GM18508 (cell line): Measurements from ENCODE around the gene WWOX.
"Not testable (repeated sequence)": the region's sequence is repeated elsewhere in the genome, so short reads cannot be mapped to it uniquely, and the experiment has no call there.

Source experiments
- ATAC-seq: cut with Tn5 transposase; IDR thresholded peaks from one replicate; pipeline ENCODE4 v1.9.1; 2021; ENCODE audit warnings: moderate number of reproducible peaks; ENCODE audit not compliant: insufficient read depth, unreplicated experiment

WWOX gene

DNA sequence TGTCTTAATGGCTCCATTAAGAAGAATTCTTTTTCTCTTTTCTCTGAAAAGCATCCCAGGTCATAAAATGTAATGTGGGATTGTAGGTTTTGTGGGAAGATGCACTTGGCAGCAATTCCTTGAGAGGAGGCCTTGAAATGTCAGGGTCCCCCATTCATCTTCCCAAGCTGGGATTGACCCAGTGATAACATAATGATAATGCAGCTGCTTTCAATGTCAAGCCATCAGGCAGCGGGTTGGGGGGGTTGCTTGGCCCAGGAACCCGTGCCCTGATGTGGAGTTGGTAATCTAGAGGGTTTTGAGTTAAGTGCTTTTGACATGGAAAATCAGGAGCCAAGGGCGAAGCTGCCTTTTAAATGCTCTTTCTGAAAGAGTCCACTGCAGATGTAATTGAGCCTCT lies 484.0 kb downstream of the WWOX start:
- no peak for ATAC-seq

DNA sequence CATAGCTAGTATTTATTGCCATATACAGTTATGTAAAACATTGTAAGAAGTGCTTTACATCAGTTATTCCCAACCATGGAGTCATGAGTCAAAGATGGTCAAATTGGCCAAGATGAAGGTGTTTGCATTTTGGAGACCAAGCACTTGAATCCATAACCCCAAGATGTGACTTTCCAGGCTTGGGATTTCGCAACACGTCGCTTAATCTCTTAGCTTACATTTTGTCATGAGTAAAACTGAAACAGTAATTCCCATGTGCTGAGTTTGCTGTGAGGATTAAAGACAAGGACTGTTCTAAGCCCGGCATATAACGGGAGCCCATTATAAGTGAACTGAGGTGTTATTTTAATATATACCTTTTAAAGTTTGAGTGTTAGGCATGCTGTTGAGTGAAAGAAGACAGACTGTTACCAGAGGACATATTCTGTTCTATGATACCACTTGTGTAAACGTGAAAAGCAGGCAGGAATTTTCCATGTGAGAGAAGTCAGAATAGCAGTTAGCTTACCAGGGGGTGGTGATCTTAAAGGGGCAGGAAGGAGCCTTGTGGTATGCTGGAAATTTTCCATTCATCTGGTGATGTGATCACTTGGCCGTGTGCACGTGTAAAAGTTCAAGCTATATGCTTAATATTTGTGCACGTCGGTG lies 484.9 kb downstream of the WWOX start:
- ATAC-seq, result no peak

DNA sequence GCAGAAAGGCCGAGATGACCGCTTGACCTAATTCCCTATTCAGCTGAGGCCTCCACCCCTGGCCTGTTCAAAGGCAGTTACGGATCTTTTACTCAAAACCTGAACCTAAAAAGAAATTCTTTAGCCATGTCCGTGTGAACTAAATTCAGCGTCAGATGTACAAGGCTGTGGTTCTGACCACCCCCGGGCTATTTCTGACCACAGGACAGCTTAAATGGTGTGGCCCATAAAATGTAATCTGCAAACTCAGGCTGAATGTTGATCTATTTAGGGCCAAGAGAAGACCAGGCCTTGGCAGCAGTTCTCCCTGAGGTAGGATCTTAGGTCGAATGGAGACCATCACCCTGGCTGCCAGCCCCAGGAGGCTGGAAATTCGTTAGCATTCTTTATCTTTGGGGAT lies 485.5 kb downstream of the WWOX start:
- ATAC-seq, result no peak

DNA sequence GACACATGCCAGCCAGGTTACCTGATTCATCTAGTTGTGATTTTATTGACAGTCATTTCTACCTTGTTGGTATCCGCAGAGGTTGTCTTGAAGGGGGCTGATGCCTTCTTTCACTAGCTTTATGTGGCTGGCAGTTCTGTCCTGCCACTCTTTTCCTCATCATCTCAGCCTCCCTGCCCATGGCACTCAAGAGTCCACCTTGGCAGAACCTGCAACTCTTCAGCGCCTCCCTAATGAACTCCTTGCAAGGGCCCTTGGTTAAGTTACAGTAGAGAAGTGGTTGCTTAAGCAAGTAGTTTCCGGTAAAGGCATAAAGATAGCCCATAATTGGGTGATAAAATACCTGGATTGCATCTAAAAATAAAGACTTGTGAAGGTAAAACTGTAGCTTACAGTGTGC lies 489.9 kb downstream of the WWOX start:
- no peak for ATAC-seq

DNA sequence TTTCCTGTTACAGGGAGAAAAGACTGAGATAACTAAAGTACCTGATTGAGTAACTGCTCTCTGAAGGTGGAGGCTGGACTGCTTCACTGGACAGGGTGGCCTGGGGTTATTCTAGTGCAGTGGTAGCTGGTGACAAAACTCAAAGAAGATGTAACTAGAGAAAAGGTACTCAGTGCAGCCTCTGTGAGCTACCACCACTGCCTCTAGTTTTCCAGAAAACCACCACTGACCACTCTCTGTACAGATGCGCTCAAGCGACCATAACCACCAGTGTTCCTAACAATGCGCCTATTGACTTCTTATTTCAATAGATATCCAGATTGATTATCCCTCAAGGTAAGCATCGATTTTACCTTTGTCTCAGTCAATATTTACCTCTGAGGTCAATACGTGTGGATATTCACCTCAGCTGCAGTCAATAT lies 492.2 kb downstream of the WWOX start:
- no peak for ATAC-seq

DNA sequence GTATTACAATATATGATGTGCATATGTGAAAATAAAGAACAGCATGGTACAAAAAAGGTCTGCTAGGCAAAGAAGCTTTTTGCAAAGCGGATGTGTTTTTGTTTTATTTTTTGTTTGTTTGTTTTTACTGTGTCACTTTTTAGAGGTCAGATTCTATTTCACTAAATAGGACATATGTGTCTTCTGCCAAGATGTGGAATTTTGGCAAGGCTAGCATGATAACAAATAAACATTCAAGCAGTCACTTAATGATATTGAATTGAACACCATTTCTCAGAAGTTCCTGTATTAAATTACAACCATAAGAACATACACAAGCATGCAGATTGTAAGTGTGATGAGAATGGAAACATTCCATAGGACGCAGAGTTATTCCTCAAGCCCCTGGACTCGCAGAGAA lies 492.7 kb downstream of the WWOX start:
- ATAC-seq, result no peak

DNA sequence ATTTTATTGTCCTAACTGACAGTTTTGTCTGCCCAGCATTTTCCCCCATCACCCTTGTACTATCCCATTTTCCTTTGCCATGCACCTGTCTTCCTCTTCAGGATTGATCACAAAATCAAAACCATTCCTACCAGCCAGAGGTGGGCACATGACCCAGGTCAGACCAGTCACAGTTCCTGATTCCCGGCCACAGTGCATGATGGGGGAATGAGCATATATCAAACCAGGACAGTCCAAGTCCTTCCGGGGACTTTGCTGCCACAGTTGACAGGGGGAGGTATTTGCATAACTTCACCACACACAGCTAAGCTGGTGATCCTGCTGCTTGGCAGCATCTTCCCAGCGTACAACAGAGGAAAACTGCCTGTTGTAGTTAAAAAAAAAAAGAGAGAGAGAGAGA lies 493.9 kb downstream of the WWOX start:
- ATAC-seq, result no peak

DNA sequence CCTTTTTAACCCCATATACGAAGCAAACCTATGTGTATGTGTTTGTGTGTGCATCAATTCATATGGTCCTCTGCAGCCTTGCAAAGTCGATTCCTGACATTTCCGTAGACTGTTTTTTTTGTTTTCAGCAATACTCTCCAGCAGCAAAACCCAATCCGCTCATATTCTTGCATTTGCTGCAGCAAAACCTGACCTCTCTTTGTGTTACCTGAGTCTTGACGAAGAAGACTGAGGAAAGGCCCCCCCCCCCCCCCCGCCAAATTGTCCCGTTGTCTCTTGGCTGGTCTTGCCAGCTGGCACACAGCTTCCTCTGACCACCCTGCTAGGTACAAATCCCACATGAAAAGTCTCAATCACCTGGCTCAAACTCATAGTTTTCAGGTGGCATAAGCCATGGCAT lies 494.7 kb downstream of the WWOX start:
- no peak for ATAC-seq

DNA sequence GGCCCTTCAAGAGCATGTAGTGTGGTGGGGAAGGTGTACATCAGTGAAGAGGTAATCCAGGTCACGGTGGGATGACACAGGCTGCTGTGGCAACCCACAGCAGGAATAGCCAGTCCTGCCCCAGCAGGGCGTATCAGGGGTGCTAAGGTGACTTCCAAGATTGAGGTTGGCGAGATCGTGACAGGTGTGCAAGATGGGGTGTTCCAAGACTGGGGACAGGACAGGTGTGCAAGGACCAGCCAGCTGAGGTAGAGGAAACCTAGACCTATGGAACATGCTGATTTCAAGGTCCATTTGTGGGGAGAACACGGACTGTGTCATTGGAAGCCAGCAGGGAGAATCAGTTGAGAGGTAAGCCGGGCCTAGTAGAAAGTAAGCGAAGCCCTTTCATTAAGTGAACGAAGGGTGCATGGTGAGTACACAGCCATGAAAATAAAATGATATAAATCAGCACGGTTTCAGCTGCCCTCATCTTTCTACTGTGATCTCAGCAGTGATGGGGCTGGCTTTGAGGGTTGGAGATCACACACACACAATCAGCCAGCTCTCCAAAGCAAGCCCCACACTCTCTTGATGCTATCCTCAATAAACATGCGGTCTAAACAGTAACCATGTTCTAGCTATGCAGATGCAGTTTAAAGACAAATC lies 497.0 kb downstream of the WWOX start:
- no peak for ATAC-seq

DNA sequence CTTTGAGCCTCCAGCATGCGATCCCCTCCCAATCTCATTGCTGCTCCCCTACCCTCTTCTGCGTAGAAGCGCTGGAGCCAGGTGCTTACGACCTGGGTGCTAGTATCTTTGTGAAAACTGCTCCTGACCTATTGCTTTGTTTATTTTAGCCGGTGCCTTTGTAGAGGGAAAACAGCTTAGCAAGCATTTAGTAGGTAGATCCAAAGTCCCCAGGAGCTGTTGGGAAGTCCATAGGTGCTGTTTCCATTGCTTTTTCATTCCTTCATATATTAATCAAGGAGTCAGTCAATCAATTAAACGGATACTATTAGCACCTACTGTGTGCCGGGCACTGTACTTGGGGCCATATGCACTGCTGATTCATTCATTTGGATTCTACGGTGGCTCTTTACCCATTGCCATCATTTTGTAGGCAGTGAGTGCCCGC lies 497.6 kb downstream of the WWOX start:
- ATAC-seq, result no peak

DNA sequence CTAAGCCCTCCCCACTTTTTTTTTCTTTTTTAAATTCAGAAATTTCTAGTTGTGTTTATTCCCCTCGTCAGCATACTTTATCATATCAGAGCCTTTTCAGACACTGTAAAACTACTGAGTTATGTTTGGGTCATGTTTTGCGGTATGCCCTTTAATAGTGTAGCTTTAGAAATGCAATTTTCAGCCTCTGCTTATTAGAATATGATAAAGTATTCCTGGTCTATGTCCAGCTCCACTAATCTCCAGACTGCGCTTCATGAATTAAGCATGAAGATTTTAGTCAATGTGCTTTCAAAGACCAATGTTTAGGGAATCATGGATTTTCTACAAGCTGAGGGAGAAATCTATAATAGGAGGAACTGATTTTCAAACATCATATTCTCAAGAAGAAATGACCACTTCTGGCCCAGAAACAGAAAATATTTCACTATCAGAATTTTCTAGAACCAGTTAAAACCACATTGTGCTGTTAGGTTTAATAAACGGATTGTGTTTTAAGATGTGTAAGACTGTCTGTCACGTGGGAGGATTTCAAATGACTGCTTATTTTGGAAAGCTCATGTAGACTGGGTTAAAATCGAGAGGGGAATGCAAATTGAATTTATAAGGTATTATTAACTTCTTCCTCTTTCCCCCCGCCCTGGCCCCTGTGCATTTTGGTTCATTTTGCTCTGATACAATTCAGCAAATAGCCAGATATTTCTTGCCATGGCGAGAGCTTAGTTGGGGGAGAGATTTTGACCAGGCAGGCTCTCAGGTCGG lies 498.5 kb downstream of the WWOX start:
- no peak for ATAC-seq

DNA sequence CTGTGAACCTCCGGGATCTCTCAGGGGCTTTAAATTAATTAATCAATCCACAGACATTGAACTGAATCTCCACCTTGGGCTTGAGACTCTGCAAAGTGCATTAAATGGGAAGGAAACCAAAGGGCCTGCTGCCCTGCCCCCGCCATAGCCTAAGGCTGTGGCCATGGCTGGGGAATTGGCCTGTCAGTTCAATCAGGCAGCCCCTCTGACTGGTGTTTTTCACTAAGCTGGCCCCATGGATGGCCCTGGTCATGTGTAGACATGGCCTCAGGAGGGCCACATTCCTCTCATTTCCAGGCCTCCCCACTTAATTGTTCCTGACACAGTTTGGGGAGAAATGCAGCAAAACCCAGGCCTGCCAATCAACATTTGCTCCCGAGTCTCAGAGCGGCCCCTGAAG lies 499.8 kb downstream of the WWOX start:
- no peak for ATAC-seq

DNA sequence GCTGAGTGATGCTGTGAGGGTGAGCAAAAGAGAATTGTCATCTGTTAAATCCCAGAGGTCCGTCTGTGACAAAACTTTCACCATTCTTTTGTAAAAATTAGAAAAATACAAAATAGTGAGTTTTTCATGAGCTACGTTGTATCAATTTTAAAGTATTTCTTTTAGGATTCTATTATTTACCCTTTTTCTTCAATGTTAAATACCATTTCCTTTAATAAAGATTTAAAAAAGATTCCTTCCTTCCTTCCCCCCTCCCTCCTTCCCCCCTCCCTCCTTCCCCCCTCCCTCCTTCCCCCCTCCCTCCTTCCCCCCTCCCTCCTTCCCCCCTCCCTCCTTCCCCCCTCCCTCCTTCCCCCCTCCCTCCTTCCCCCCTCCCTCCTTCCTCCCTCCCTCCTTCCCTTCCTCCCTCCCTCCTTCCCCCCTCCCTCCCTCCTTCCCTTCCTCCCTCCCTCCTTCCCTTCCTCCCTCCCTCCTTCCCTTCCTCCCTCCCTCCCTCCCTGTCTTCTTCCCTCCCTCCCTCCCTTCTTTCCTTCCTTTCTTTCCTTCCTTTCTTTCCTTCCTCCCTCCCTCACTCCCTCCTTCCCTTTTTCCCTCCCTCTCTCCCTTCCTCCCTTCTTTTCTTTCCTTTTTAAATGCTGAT lies 505.1 kb downstream of the WWOX start:
- ATAC-seq, result not testable (repeated sequence)

DNA sequence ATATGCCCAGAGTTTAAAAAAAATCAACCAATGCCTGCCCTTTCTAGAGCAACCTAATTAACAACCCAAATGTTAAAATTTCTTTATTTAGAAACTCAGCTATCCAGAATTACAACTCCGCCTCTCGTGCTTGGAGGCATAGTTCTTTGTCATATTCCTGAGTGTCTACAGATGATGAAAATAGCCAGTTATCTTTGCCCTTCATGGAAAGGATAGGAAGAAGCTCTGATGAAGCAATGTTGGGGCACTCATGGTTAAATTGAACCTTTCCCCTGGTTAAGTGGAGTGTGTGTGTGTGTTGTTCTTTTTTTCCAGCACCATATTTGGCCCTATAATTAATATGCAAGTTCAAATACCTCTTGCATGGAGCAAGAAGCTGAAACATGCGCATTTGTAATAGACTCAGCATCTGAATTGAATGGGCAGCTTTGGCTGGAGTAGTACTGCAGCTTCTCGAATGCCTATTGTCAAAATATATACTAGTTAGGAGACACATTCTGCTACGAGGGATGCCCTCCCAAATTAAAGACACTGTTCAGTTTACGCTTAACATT lies 506.2 kb downstream of the WWOX start:
- no peak for ATAC-seq

DNA sequence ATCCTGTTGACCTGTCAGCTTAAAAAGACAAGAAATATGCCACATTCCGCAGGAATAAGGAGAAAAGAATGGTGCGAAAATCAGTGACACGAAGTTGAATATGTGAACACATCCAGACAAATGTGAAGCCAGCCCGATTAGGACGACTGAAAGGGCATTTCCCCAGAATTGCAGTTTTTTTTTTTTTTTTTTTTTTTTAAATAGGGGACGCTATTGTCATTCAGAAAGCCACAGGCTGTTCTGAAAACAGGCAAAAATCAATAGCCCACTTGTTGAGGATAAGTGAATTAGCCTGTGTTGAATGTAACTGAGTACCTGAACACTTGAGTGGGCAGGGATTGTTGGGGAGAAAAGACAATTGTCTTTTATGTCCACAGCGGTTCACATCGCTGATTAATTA lies 507.1 kb downstream of the WWOX start:
- ATAC-seq, result no peak

DNA sequence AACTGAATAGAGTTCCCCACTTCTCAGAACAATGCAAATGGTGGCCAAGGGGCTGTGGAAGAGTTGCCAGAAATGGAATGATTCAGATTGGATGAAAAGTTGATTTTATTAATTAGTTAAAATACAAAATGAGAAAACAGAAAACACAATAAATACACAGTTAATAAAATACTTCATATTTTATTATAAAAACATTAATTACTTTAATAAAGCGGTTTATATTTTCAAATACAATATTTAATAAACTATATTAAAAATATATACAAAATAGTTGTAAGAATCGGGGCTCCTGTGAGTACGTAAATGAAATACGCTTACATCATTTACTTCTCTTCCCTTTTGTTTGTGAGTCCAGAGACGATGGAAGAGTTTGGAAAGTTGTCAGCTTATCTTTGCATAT lies 507.6 kb downstream of the WWOX start:
- no peak for ATAC-seq

DNA sequence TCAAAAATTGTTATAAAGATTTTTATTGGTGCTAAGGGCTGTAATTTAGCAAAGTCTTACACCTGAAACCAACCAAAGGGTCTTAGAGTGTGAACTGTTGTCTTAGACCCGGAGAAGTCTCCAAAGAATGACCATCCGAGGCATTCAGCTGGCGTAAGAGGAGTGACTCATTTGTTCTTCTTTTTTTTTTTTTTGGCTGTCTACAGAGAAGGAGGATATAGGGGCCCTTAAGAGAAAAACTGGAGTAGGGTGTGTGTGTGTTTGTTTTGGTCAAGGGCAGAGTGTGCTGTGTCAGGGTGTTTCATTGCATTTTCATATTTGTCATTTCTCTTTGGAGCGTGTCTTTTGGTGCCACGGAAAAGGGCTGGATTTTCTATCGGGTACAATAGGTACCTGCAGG lies 508.0 kb downstream of the WWOX start:
- no peak for ATAC-seq

DNA sequence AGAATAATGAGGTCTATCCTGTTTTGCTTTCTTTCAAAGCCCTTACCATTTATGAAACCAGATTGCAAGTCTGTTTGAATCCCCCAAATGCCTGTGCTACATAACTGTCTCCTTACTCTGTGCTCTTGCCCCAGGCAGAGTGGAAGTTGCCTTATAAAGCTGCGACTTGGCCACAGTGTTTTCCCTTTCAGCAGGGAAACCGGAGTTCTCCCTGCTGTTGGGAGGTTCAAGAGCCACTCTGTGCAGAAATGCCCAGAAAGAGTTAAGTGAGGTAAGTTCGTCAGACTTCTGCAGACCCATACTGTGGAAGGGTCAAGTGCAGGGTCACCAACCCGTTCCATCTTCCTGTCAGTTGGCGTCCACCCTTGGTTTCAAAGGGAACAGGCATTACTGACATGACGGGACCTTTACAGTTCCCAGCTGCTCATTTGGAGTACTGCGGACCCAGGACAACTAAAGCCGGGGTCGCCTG lies 508.9 kb downstream of the WWOX start:
- ATAC-seq, result no peak

DNA sequence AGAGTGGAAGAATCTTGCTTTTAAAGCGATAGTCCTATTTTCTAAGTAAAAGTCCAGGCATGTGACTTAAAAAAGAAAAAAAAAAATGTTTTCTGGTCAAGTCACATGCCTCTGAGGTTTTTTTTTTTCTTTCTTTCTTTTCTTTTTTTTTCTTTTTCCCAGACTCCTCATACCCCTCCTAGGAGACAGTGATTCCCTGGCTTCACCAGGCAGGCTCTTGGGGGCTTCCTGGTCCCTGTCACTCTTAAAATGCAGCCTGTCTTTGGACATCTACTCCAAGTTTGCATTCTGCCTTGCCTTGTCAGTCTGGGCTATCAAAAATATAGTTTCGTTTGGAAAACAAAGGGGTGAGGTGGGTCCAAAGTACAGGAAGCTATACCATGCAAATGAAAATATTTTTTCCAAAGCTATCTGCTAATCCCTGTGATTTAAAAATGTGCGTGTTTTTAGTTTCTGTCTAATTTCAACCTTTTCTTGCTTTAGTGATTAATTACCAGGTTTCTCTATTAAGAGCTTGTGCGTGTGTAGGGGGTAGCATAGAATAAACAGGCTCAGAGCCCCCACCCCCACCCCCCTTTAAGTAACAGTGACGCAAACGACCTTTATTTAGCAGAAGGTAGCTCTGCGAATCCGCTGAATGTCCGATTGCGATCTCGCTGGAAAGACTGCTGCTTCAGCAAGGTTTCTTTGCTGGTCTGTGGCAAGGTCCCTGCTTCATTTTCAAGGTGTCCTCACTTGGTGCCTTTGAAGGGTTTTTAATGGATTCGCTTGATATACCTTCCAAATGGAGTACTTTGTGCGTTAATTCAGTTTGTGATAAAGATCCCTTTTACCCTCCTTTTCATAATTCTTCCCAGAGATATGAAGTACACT lies 510.2 kb downstream of the WWOX start:
- no peak for ATAC-seq

DNA sequence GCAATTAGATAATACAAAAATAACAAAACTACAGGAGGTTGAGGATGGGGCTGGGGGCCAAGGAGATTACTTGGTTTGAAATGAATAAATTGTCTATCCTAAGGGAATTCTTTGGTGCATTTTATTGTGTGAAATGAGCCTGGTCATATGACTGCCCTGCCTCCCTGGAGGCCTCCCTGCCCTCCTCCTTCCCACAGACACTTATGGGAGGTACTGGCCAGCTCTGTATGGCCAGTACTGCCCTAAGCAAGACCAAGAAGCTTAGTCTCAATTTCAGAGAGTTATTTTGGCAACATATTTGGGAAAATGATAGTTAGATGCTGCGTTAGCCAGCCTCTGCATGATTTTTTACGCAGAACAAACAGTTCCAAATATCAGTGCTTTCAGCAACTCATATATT lies 511.9 kb downstream of the WWOX start:
- ATAC-seq, result no peak
